GM06990 (cell line): Measurements from ENCODE around the gene YIPF1.

Source experiments
- DNase-seq: peaks from one replicate; pipeline ENCODE4 v3.0.0-alpha.2; 2011; ENCODE audit not compliant: insufficient read length; ENCODE audit errors: extremely low read depth
- H3K27me3 ChIP-seq: replicated peaks from 2 replicates; pipeline ENCODE4 v1.6.0; 2011; ENCODE audit warnings: low read length; ENCODE audit not compliant: control insufficient read depth, insufficient read depth
- H3K36me3 ChIP-seq: 2 replicates; pipeline ENCODE4 v1.5.1; 2011; ENCODE audit warnings: low read length; ENCODE audit not compliant: control insufficient read depth, insufficient read depth
- H3K4me3 ChIP-seq: replicated peaks from 2 replicates; pipeline ENCODE4 v1.5.1; 2011; ENCODE audit warnings: low read depth, mild to moderate bottlenecking, control low read depth, low read length
- TF ChIP-seq, protein P1 (sequence below): IDR thresholded peaks from 2 replicates; pipeline ENCODE4 v1.5.1; 2011; ENCODE audit warnings: low read length, control low read depth, mild to moderate bottlenecking, inconsistent platforms; ENCODE audit not compliant: insufficient read depth, poor library complexity, severe bottlenecking

Gene YIPF1

DNA sequence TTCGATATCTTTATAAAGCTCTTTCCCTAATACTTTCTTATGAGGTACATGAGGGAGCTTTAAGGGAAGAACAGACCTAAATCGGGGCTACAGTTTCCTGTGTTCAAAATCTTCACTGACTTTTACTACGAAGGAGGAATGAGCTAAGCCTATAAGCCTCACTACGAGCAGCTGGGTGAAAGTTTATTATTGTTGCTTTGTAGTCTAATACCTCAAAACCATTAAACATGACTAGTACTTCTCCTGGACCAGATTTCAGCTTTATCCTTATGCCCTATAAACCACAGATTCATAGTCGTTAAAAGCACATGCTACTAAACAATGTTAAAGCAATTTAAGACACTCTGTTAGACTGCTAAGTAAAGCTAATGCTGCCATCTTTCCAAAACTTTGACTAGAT is 81.7 kb downstream of the YIPF1 start:
- H3K27me3 ChIP-seq = no peaks in the 10 kb centered on the region
- DNase-seq = no peak
- peaks cover 5% of the 10 kb centered on the region for H3K36me3 ChIP-seq
- no peak overlapping the region for H3K4me3 ChIP-seq
- TF ChIP-seq, protein P1, sequence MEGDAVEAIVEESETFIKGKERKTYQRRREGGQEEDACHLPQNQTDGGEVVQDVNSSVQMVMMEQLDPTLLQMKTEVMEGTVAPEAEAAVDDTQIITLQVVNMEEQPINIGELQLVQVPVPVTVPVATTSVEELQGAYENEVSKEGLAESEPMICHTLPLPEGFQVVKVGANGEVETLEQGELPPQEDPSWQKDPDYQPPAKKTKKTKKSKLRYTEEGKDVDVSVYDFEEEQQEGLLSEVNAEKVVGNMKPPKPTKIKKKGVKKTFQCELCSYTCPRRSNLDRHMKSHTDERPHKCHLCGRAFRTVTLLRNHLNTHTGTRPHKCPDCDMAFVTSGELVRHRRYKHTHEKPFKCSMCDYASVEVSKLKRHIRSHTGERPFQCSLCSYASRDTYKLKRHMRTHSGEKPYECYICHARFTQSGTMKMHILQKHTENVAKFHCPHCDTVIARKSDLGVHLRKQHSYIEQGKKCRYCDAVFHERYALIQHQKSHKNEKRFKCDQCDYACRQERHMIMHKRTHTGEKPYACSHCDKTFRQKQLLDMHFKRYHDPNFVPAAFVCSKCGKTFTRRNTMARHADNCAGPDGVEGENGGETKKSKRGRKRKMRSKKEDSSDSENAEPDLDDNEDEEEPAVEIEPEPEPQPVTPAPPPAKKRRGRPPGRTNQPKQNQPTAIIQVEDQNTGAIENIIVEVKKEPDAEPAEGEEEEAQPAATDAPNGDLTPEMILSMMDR = no peak

DNA sequence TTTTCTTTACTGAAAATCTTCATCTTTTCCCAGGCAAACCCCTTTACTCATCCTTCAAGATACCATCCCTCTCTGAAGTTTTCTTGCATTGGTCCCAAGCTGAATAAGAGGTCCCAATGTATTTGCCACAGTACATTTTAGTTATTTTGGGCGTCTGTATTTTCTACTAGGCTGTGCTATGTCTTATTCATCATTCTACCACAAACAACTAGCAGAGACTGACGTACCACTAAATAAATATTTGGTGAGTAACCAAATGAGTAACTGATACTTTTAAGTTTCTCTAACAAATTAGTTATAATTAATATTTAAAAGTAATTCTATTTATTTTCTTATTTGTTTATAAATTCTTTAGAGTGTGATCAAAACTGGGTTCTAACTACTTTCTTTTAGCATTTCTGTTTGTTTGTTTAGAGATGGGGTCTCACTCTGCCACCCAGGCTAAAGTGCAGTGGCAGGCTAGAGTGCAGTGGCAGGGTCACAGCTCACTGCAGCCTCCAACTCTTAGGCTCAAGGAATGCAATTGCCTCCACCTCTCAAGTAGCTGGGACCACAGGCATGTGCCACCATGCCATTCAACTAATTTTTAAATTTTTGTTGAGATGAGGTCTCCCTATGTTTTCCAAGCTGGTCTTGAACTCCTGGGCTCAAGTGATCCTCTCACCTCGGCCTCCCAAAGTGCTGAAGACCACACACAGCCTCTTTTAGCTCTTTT is 84.6 kb downstream of the YIPF1 start:
- Histone ChIP-seq H3K36me3 (peaks cover 8% of the 10 kb centered on the region), H3K27me3 (no peaks in the 10 kb centered on the region), H3K4me3 (no peak overlapping the region)
- DNase-seq = no peak
- TF ChIP-seq, protein P1 = no peak

DNA sequence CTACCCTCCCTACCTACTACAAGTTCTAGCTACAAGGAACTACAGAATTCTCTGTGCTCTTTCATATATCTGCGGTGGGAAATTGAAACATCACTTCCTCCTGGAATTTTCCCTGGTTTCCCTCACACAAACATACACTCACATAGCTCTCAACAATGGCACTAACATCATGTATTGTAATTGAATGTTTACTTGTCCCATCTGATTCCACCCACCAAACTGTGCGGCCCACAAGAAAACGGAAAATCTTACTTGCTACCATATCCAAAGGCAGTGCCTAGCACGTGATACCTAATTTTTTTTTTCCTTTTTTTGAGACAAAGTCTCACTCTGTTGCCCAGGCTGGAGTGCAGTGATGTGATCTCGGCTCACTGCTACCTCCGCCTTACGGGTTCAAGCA is 85.4 kb downstream of the YIPF1 start:
- Histone ChIP-seq H3K36me3 (peaks cover 10% of the 10 kb centered on the region), H3K27me3 (no peaks in the 10 kb centered on the region), H3K4me3 (no peak overlapping the region)
- TF ChIP-seq, protein P1 = no peak
- DNase-seq = no peak
